OCI-LY7 (cell line): ENCODE results near the gene LRGUK.

Source experiments
- EZH2phosphoT487 ChIP-seq: fragments of 200-600 bp; sonication (generic); IDR thresholded peaks from 2 replicates; pipeline ENCODE4 v1.6.1; 2018; ENCODE audit warnings: low read depth, borderline replicate concordance, mild to moderate bottlenecking, mixed run types, antibody characterized with exemption, low read length, moderate library complexity, mixed read lengths
- TF ChIP-seq, protein P1 (sequence below): fragments of 200-600 bp; sonication (generic); conservative IDR thresholded peaks from 2 replicates; pipeline ENCODE4 v1.5.1; 2014; ENCODE audit warnings: mild to moderate bottlenecking, antibody characterized with exemption, low read length, moderate library complexity, mixed read lengths

DNA sequence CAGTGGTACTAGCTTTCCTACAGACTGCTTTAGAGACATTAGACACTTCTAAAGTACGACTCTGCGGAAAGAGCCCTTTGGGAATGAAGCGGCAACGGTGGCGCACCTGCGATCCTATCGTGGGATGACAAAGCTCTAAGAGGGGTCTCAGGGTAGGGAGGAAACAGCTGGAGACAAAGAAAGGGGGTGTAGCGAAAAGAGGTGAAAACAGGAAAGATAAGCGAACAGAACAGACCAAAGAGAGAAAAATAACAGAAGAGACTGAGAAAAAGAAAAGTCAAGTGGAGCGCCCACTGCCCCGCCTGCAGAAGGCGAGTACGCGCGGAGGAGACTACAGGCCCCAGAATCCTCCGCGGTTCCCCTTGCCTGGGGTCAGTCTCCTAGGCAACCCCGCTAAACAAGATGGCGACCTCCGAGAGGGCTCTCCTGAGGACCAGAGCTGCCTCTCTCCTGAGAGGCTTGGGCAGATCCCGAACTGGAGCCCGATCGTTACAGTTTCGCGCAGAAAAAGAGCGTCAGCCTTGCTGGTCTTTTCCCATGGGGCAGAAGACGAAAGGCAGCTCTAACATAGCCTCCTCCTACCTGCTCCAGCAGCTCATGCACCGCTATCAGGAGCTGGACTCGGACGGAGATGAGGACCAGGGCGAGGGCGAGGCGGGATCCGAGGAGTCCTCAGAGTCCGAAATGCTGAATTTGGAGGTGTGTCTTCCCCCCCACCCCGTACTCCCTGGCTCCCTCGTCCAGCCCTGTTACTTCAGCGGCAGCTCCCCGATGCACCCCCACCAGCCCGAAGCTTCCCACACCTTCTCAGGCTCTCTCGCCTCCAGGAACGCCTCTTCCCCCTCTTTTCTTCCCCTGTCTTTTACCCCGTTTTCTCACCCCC, at the start of gene LRGUK:
- TF ChIP-seq, protein P1, sequence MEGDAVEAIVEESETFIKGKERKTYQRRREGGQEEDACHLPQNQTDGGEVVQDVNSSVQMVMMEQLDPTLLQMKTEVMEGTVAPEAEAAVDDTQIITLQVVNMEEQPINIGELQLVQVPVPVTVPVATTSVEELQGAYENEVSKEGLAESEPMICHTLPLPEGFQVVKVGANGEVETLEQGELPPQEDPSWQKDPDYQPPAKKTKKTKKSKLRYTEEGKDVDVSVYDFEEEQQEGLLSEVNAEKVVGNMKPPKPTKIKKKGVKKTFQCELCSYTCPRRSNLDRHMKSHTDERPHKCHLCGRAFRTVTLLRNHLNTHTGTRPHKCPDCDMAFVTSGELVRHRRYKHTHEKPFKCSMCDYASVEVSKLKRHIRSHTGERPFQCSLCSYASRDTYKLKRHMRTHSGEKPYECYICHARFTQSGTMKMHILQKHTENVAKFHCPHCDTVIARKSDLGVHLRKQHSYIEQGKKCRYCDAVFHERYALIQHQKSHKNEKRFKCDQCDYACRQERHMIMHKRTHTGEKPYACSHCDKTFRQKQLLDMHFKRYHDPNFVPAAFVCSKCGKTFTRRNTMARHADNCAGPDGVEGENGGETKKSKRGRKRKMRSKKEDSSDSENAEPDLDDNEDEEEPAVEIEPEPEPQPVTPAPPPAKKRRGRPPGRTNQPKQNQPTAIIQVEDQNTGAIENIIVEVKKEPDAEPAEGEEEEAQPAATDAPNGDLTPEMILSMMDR, result no peak
- TF ChIP-seq EZH2phosphoT487, result no peak
